Measurements from ENCODE around the gene CKS2.

DNA sequence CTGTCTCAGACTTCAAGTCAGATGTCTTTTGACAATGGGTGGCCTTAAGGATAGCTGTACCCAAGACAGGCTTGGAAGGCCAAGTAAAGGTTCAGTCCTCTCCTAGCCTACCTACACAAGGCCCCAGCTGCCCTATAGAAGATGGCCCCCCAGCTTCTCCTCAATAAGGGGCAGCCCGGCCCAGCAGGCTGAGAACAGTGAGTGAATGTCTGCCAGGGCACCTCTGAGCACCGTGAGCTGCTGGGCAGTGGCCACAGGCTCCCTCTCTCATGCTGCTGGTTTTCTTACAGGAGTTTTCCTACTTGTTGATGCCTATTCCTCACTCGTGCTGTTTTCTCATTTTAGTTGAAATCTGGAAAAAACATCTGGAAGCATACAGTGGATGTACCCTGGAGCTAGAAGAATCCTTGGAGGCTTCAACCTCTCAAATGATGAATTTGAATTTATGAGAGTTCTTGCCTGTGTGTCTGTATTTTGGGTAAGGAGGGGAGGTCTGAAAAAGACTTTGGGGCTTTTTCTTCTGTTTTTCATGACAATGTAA, 47.5 kb downstream of the CKS2 start:
- no peak for TF ChIP-seq POLR2A (IDR thresholded peaks at IDR 0.05)
- TF ChIP-seq, protein P1, sequence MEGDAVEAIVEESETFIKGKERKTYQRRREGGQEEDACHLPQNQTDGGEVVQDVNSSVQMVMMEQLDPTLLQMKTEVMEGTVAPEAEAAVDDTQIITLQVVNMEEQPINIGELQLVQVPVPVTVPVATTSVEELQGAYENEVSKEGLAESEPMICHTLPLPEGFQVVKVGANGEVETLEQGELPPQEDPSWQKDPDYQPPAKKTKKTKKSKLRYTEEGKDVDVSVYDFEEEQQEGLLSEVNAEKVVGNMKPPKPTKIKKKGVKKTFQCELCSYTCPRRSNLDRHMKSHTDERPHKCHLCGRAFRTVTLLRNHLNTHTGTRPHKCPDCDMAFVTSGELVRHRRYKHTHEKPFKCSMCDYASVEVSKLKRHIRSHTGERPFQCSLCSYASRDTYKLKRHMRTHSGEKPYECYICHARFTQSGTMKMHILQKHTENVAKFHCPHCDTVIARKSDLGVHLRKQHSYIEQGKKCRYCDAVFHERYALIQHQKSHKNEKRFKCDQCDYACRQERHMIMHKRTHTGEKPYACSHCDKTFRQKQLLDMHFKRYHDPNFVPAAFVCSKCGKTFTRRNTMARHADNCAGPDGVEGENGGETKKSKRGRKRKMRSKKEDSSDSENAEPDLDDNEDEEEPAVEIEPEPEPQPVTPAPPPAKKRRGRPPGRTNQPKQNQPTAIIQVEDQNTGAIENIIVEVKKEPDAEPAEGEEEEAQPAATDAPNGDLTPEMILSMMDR (IDR thresholded peaks at IDR 0.05 in 4 of 5, conservative IDR thresholded peaks at IDR 0.05 in 1 of 5): no peak
